Lung (tissue), 12 donors: ENCODE results near the gene RNF17. TPM values are rescaled to one million over a fixed set of nuclear protein-coding genes. Genes with fewer than 3 reads are reported as not detected.

Experiments used
- ATAC-seq: fragments of 200-7000 bp; cut with Tn5 transposase; one replicate; pipeline ENCODE4 v1.9.1; 2020; ENCODE audit warnings: moderate number of reproducible peaks; ENCODE audit not compliant: insufficient read depth, low FRiP score
- DNase-seq, 3 donors: peaks; one replicate each; pipeline ENCODE4 v3.0.0-alpha.2; 2013 to 2017
- H3K27ac ChIP-seq, 2 donors: one replicate each; pipeline ENCODE4 v1.5.1; 2013; ENCODE audit warnings: mild to moderate bottlenecking in 2 of 2, moderate library complexity in 2 of 2, control low read depth in 1 of 2, inconsistent platforms in 1 of 2, low read depth in 1 of 2, low read length in 1 of 2
- H3K27me3 ChIP-seq, 3 donors: one replicate each; pipeline ENCODE4 v1.5.1; 2013; ENCODE audit warnings: low read length in 2 of 3; ENCODE audit not compliant: control insufficient read depth in 3 of 3, insufficient read depth in 3 of 3
- H3K36me3 ChIP-seq, 4 donors: one replicate each; pipeline ENCODE4 v1.5.1; 2013; ENCODE audit warnings: low read length in 4 of 4, mild to moderate bottlenecking in 1 of 4, moderate library complexity in 1 of 4; ENCODE audit not compliant: control insufficient read depth in 4 of 4, insufficient read depth in 4 of 4
- H3K4me1 ChIP-seq, 5 donors: one replicate each; pipeline ENCODE4 v1.5.1; 2013; ENCODE audit warnings: low read length in 5 of 5, mild to moderate bottlenecking in 2 of 5, moderate library complexity in 1 of 5; ENCODE audit not compliant: control insufficient read depth in 5 of 5, insufficient read depth in 5 of 5
- H3K4me3 ChIP-seq: one replicate; pipeline ENCODE4 v1.5.1; 2013; ENCODE audit warnings: mild to moderate bottlenecking, control low read depth, moderate library complexity
- H3K9ac ChIP-seq, 2 donors: one replicate each; pipeline ENCODE4 v1.5.1; 2013; ENCODE audit warnings: low read length in 2 of 2, control low read depth in 1 of 2; ENCODE audit not compliant: insufficient read depth in 1 of 2
- H3K9me3 ChIP-seq, 4 donors: one replicate each; pipeline ENCODE4 v1.5.1; 2013; ENCODE audit warnings: low read length in 3 of 4, mild to moderate bottlenecking in 1 of 4, moderate library complexity in 1 of 4; ENCODE audit not compliant: control insufficient read depth in 4 of 4, insufficient read depth in 3 of 4
- WGBS, 2 donors: extraction: QIAGEN DNeasy Blood & Tissue Kit; methylation state at CpG; one replicate each; pipeline ENCODE4 v1.1.7; 2013; 5-methylcytosine and 5-hydroxymethylcytosine counted together
- polyA plus RNA-seq, 2 donors: library from polyadenylated mRNA; stranded (reverse); fragments of 200-250 nt; gene quantifications; one replicate each; pipeline ENCODE4 v1.2.1, GENCODE V29; 2013
- total RNA-seq, 2 donors: library from RNA; depleted of rRNA in 1 of 2; stranded (reverse); fragments of >200 nt in 1 of 2; gene quantifications; one replicate each; pipeline ENCODE4 v1.2.1, GENCODE V29; 2014 to 2021
- TF ChIP-seq, protein P1 (sequence below): IDR thresholded peaks from 2 replicates; pipeline ENCODE4 v1.5.1; 2012; ENCODE audit warnings: mild to moderate bottlenecking; ENCODE audit errors: control extremely low read depth, extremely low read depth
- donor health status: control.
- donor health status: control.
- donor health status: Bipolar disorder and iron deficiency.
- donor health status: healthy.
- donor health status: DM: yes; HTN: yes; CAD: no.

Gene RNF17
- total and polyA plus RNA-seq, 4 donors = 0.07 to 0.09 TPM; not detected in 2

GRCh38 chr13:24868874-24869273 lies 104.9 kb downstream of the RNF17 start:
- H3K27ac ChIP-seq = no peak overlapping the region
- TF ChIP-seq, protein P1, sequence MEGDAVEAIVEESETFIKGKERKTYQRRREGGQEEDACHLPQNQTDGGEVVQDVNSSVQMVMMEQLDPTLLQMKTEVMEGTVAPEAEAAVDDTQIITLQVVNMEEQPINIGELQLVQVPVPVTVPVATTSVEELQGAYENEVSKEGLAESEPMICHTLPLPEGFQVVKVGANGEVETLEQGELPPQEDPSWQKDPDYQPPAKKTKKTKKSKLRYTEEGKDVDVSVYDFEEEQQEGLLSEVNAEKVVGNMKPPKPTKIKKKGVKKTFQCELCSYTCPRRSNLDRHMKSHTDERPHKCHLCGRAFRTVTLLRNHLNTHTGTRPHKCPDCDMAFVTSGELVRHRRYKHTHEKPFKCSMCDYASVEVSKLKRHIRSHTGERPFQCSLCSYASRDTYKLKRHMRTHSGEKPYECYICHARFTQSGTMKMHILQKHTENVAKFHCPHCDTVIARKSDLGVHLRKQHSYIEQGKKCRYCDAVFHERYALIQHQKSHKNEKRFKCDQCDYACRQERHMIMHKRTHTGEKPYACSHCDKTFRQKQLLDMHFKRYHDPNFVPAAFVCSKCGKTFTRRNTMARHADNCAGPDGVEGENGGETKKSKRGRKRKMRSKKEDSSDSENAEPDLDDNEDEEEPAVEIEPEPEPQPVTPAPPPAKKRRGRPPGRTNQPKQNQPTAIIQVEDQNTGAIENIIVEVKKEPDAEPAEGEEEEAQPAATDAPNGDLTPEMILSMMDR = no peak
- WGBS, 2 donors = 36 to 45% methylated on average over 4 of the region's 4 CpGs

GRCh38 chr13:24870380-24870760 lies 106.4 kb downstream of the RNF17 start:
- H3K4me1 ChIP-seq = peaks cover 0 to 11% (median 0%) of the 10 kb centered on the region in 5 donors
- 81 to 86% methylated on average over 6 of the region's 6 CpGs for WGBS, 2 donors
- TF ChIP-seq, protein P1 = no peak
- DNase-seq = peak in 1 of 3 donors; percentile 26
- ATAC-seq = no peak
- H3K9ac ChIP-seq = no peak overlapping the region
- no peaks in the 10 kb centered on the region for H3K27me3 ChIP-seq
- no peaks in the 10 kb centered on the region for H3K36me3 ChIP-seq
- H3K4me3 ChIP-seq = no peak overlapping the region
- no peaks in the 10 kb centered on the region for H3K9me3 ChIP-seq
- H3K27ac ChIP-seq = no peak overlapping the region

More at GRCh38 chr13:24868874-24869273, 104.9 kb downstream of the RNF17 start:
- Histone ChIP-seq H3K4me1 (peaks cover 0 to 11% (median 0%) of the 10 kb centered on the region in 5 donors), H3K4me3 (no peak overlapping the region), H3K27me3 (no peaks in the 10 kb centered on the region), H3K36me3 (no peaks in the 10 kb centered on the region), H3K9me3 (no peaks in the 10 kb centered on the region), H3K9ac (no peak overlapping the region)
- ATAC-seq (no peak), DNase-seq (peak in 1 of 3 donors; percentile 6)

DNA sequence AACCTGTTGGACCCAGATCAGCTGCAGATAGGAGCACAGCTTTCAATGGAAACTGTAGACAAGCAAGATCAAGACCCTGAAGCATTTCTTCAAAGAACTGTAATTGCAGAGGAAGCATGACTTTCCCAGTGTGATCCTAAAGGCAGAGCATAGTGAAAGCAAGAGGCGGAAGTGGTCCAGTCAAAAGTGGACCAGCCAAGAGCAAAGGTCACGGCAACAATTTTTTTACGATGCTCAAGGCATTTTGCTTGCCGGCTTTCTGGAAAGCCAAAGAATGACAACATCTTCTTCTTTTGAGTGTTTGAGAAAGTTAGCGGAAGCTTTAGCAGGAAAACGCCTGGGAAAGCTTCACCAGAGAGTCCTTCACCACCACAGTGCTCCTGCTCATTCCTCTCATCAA lies 111.6 kb downstream of the RNF17 start:
- ATAC-seq (no peak), DNase-seq (peak in 1 of 3 donors; percentile 1)
- Histone ChIP-seq H3K36me3 (no peaks in the 10 kb centered on the region), H3K27me3 (no peaks in the 10 kb centered on the region), H3K9me3 (no peaks in the 10 kb centered on the region), H3K27ac (no peak overlapping the region), H3K4me1 (no peaks in the 10 kb centered on the region), H3K4me3 (no peak overlapping the region), H3K9ac (no peak overlapping the region)
- TF ChIP-seq, protein P1 = no peak
- WGBS, 2 donors = 67 to 87% methylated on average over 6 of the region's 6 CpGs

DNA sequence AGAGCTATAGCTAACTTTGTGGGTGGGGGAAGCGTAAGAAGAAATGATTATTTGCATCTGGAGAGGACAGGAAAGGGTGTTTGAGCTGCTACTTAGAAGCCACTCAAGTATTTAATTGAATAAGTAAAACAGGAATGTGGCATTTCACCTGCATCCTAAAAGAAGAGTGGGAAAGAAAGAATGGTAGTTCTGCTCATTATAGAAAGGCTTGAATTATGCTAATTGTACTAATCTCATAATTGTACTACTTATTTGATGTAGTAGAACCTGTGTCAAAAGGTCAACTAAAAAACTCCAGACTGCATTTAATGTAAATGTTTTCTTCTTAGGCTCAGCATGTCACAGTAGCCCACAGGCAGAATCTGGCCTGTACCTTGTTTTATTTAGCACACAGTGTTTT lies 113.6 kb downstream of the RNF17 start:
- H3K4me3 ChIP-seq = no peak overlapping the region
- no peak overlapping the region for H3K27ac ChIP-seq
- no peaks in the 10 kb centered on the region for H3K4me1 ChIP-seq
- 77 to 97% methylated on average over 1 of the region's 1 CpG for WGBS, 2 donors
- no peaks in the 10 kb centered on the region for H3K36me3 ChIP-seq
- DNase-seq (no peak), ATAC-seq (no peak)
- no peaks in the 10 kb centered on the region for H3K9me3 ChIP-seq
- TF ChIP-seq, protein P1 = no peak
- no peak overlapping the region for H3K9ac ChIP-seq
- H3K27me3 ChIP-seq = no peaks in the 10 kb centered on the region
